ENCODE results near the gene C15orf39. TPM values are rescaled to one million over a fixed set of nuclear protein-coding genes. Genes with fewer than 3 reads are reported as not detected.

The C15orf39 gene
- total and polyA plus RNA-seq, 9 of the 15 experiments (the other 6 are each of a cell fraction or from before 2014, with no cell fraction given), result 0.31 to 29.8 (median 4.4) TPM

- Histone ChIP-seq H3K9me3 (replicated peaks; ENCODE audit: control insufficient read depth, insufficient read depth, low read depth, low read length) (0 out of 2 replicates have a peak, but pooled peaks cover under 1% of the 10 kb centered on the region), H4K20me1 (replicated peaks; ENCODE audit: control insufficient read depth, insufficient read depth, low read length) (no peaks in the 10 kb centered on the region), H3K36me3 (ENCODE audit: control insufficient read depth, insufficient read depth, low read length) (no peaks in the 10 kb centered on the region), H3K4me3 (no peak overlapping the region), H3K79me2 (ENCODE audit: control insufficient read depth, insufficient read depth, low read length) (no peaks in the 10 kb centered on the region), H3K27ac (ENCODE audit: extremely low read depth, low read depth, low read length) (no peak overlapping the region), H2AFZ (ENCODE audit: low read depth, low read length) (no peak overlapping the region), H3K4me2 (ENCODE audit: insufficient read depth, low read length) (no peak overlapping the region), H3K9ac (ENCODE audit: insufficient read depth in 1 of 2, low read depth in 2 of 2, low read length in 2 of 2) (no peak overlapping the region), H3K9me1 (ENCODE audit: control insufficient read depth, insufficient read depth, low read length) (no peaks in the 10 kb centered on the region), H3K27me3 (ENCODE audit: control insufficient read depth in 2 of 2, insufficient read depth in 2 of 2, low read length in 2 of 2) (no peaks in the 10 kb centered on the region), H3K4me1 (replicated peaks in 1 of 2; ENCODE audit: control insufficient read depth in 2 of 2, insufficient read depth in 2 of 2, low read length in 2 of 2) (peaks cover 24 to 46% of the 10 kb centered on the region in 2 experiments)
- no peak for DNase-seq (ENCODE audit: extremely low read depth in 1 of 4, low spot score in 3 of 4)
- intact Hi-C loops (cut with micrococcal nuclease) (no loop called here), in situ Hi-C loops (cut with MboI) (no loop called here)
- TF ChIP-seq KDM1A (IDR thresholded peaks at IDR 0.05) (no peak), ETV5 (CRISPR knock-in tag; IDR thresholded peaks at IDR 0.05; ENCODE audit: low read depth) (no peak), MLLT1 (IDR thresholded peaks at IDR 0.05) (no peak), ZNF175 (CRISPR knock-in tag; IDR thresholded peaks at IDR 0.05; ENCODE audit: low read depth) (no peak), ZNF644 (tag; IDR thresholded peaks at IDR 0.05; ENCODE audit: low read depth) (no peak), ZC3H8 (IDR thresholded peaks at IDR 0.05) (no peak), TRIM24 (IDR thresholded peaks at IDR 0.05) (no peak), MEF2D (tag; conservative IDR thresholded peaks at IDR 0.05; ENCODE audit: low read depth) (no peak), ELF4 (CRISPR knock-in tag; IDR thresholded peaks at IDR 0.05) (no peak), NFIC (IDR thresholded peaks at IDR 0.05) (no peak), MED1 (CRISPR knock-in tag; IDR thresholded peaks at IDR 0.05; ENCODE audit: borderline replicate concordance) (no peak), ATF2 (CRISPR knock-in tag; IDR thresholded peaks at IDR 0.05) (no peak), TFE3 (CRISPR knock-in tag; IDR thresholded peaks at IDR 0.05) (no peak), RUNX1 (IDR thresholded peaks at IDR 0.05; ENCODE audit: low read depth) (no peak), ZNF277 (CRISPR knock-in tag; IDR thresholded peaks at IDR 0.05; ENCODE audit: borderline replicate concordance) (no peak)
- ATAC-seq, result no peak
- POLR2A ChIA-PET, result interaction anchor here (1.5 kb wide), 1 partner anchor 30 kb away, joined by 6 read pairs; no protein-coding TSS in a partner anchor
- WGBS (ENCODE audit: insufficient coverage, low coverage, missing lambda C conversion rate), result 66% methylated on average over 5 of the region's 5 CpGs
- CTCF ChIA-PET (ENCODE audit: low intra/inter-chr PET ratio), result no interaction called here
- no TSS peak for BruUV-seq (replicated peaks)
- no peak for FAIRE-seq
Observed at GRCh38 chr15:75174102-75174501, 27.6 kb upstream of the C15orf39 start.
